ENCODE data around the gene GLRA3. TPM values are rescaled to one million over a fixed set of nuclear protein-coding genes. Genes with fewer than 3 reads are reported as not detected.

GLRA3 gene
- total RNA-seq, 1 donor, result not detected

DNA sequence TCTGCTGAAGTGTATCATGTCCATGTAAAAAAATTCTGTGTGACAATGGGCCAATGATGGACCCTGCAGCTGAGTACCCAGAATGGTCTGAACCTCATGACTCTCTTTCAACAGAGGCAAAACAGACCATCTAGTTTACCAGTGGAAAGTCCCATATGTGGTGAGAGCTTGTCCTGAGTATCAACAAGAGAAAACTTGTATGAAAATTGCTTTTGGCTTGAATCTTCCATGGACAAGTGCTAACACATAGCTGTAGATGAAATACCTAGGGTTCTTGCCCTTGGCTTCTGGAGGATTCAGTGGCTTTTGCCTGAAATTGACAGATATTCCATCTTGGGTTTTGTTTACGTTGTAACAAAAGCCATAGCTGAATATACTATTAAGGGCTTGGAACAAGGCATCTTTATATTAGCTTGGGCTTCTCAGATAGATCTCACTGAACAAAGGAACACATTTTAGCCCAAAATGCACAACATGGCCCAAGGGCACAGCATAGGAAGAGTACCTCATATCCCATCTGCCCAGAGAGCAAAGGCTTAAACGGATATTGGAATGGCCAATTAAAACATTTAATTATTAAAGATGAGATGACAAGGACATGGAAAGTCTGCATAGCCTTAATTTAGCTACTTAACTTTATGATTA is 178.2 kb downstream of the GLRA3 start:
- Histone ChIP-seq H3K27ac (ENCODE audit: low read depth, low read length) (no peak overlapping the region), H3K27me3 (ENCODE audit: insufficient read depth, low read length) (no peaks in the 10 kb centered on the region), H3K4me2 (ENCODE audit: insufficient read depth, low read length) (no peak overlapping the region), H3K79me2 (ENCODE audit: insufficient read depth, low read length) (no peaks in the 10 kb centered on the region), H3K9me3 (ENCODE audit: low read depth, low read length) (no peaks in the 10 kb centered on the region), H3K4me3 (ENCODE audit: insufficient read depth, low read length) (no peak overlapping the region), H3K4me1 (ENCODE audit: insufficient read depth, low read length) (no peaks in the 10 kb centered on the region), H3K36me3 (ENCODE audit: insufficient read depth, low read length) (no peaks in the 10 kb centered on the region), H2AFZ (ENCODE audit: low read length) (no peak overlapping the region), H4K20me1 (ENCODE audit: insufficient read depth, low read length) (no peaks in the 10 kb centered on the region)
- no peak for DNase-seq (ENCODE audit: insufficient read length, low spot score, missing footprints)
- TF ChIP-seq, protein P1, sequence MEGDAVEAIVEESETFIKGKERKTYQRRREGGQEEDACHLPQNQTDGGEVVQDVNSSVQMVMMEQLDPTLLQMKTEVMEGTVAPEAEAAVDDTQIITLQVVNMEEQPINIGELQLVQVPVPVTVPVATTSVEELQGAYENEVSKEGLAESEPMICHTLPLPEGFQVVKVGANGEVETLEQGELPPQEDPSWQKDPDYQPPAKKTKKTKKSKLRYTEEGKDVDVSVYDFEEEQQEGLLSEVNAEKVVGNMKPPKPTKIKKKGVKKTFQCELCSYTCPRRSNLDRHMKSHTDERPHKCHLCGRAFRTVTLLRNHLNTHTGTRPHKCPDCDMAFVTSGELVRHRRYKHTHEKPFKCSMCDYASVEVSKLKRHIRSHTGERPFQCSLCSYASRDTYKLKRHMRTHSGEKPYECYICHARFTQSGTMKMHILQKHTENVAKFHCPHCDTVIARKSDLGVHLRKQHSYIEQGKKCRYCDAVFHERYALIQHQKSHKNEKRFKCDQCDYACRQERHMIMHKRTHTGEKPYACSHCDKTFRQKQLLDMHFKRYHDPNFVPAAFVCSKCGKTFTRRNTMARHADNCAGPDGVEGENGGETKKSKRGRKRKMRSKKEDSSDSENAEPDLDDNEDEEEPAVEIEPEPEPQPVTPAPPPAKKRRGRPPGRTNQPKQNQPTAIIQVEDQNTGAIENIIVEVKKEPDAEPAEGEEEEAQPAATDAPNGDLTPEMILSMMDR (IDR thresholded peaks at IDR 0.05; ENCODE audit: extremely low read depth, low read depth, low read length), result no peak

DNA sequence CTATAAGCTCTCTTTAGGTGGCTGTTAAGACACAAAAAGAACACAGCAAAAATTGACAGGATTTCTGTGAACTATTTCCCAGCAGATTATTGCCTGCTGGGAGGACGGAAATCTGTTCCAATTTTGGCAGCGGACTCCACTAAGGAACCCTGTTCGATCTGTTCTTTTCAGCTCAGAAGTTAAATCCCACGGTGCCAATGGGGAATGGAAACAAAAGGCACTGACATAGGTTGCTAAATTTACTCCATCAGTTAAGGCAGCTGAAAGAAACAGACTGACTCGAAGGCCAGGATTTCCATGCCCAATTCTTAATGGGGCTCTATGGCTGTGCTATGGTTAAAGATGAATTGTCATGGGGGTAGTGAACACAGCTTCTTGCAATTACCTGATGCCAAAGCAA is 180.2 kb downstream of the GLRA3 start:
- TF ChIP-seq, protein P1 (IDR thresholded peaks at IDR 0.05; ENCODE audit: extremely low read depth, low read depth, low read length), result no peak
- no peaks in the 10 kb centered on the region for H3K36me3 ChIP-seq (ENCODE audit: insufficient read depth, low read length)
- H4K20me1 ChIP-seq (ENCODE audit: insufficient read depth, low read length), result no peaks in the 10 kb centered on the region
- no peak overlapping the region for H3K4me2 ChIP-seq (ENCODE audit: insufficient read depth, low read length)
- no peak overlapping the region for H3K27ac ChIP-seq (ENCODE audit: low read depth, low read length)
- no peak overlapping the region for H2AFZ ChIP-seq (ENCODE audit: low read length)
- no peaks in the 10 kb centered on the region for H3K4me1 ChIP-seq (ENCODE audit: insufficient read depth, low read length)
- no peaks in the 10 kb centered on the region for H3K27me3 ChIP-seq (ENCODE audit: insufficient read depth, low read length)
- DNase-seq (ENCODE audit: insufficient read length, low spot score, missing footprints), result no peak
- H3K9me3 ChIP-seq (ENCODE audit: low read depth, low read length), result no peaks in the 10 kb centered on the region
- no peak overlapping the region for H3K4me3 ChIP-seq (ENCODE audit: insufficient read depth, low read length)
- H3K79me2 ChIP-seq (ENCODE audit: insufficient read depth, low read length), result no peaks in the 10 kb centered on the region

DNA sequence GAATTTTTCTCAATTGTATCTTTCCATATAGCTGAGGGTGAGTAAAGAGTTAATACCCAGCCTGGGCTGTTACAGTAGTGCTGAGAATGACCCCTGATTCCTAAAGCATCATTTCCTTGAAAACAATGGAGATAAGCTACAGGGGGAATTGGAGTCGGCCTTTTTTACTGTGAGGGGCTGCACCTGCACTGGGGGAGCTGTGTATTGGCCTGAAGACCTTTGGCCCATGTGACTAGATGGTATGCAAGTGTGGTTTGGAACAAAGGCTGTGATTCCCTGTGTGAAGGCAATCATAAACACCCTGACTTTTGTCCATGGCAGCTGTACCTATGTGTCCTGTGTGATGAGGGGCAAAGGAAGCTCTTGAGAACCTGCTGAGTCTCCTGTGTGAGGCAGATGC is 182.7 kb downstream of the GLRA3 start:
- no peaks in the 10 kb centered on the region for H3K27me3 ChIP-seq (ENCODE audit: insufficient read depth, low read length)
- no peaks in the 10 kb centered on the region for H3K79me2 ChIP-seq (ENCODE audit: insufficient read depth, low read length)
- H3K36me3 ChIP-seq (ENCODE audit: insufficient read depth, low read length), result no peaks in the 10 kb centered on the region
- H3K27ac ChIP-seq (ENCODE audit: low read depth, low read length), result no peak overlapping the region
- H3K4me1 ChIP-seq (ENCODE audit: insufficient read depth, low read length), result no peaks in the 10 kb centered on the region
- DNase-seq (ENCODE audit: insufficient read length, low spot score, missing footprints), result no peak
- no peaks in the 10 kb centered on the region for H4K20me1 ChIP-seq (ENCODE audit: insufficient read depth, low read length)
- TF ChIP-seq, protein P1 (IDR thresholded peaks at IDR 0.05; ENCODE audit: extremely low read depth, low read depth, low read length), result no peak
- no peaks in the 10 kb centered on the region for H3K9me3 ChIP-seq (ENCODE audit: low read depth, low read length)
- no peak overlapping the region for H3K4me2 ChIP-seq (ENCODE audit: insufficient read depth, low read length)
- no peak overlapping the region for H2AFZ ChIP-seq (ENCODE audit: low read length)
- H3K4me3 ChIP-seq (ENCODE audit: insufficient read depth, low read length), result no peak overlapping the region

DNA sequence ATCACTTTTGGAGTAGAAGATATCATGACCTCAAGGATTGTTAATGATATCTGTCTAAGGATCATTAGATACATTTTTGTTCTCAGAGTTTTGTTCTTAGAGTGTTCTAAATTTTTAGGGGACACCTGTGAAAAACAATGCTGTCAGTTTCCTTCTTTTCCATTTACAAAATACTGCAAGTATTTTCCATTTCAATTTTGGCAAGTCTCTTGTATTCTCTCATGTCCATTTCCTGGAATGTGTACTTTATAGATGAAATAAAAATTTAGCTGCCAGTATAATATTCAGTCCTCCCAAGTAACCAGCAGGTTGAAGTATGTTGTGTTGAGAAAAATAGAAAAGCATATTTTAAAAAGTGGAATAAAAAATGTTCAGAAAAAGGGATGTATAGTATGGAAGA is 188.9 kb downstream of the GLRA3 start:
- no peaks in the 10 kb centered on the region for H3K9me3 ChIP-seq (ENCODE audit: low read depth, low read length)
- H3K4me1 ChIP-seq (ENCODE audit: insufficient read depth, low read length), result no peaks in the 10 kb centered on the region
- no peak overlapping the region for H2AFZ ChIP-seq (ENCODE audit: low read length)
- no peak overlapping the region for H3K4me3 ChIP-seq (ENCODE audit: insufficient read depth, low read length)
- no peak overlapping the region for H3K27ac ChIP-seq (ENCODE audit: low read depth, low read length)
- no peaks in the 10 kb centered on the region for H4K20me1 ChIP-seq (ENCODE audit: insufficient read depth, low read length)
- TF ChIP-seq, protein P1 (IDR thresholded peaks at IDR 0.05; ENCODE audit: extremely low read depth, low read depth, low read length), result no peak
- H3K36me3 ChIP-seq (ENCODE audit: insufficient read depth, low read length), result no peaks in the 10 kb centered on the region
- no peak for DNase-seq (ENCODE audit: insufficient read length, low spot score, missing footprints)
- H3K4me2 ChIP-seq (ENCODE audit: insufficient read depth, low read length), result no peak overlapping the region
- H3K79me2 ChIP-seq (ENCODE audit: insufficient read depth, low read length), result no peaks in the 10 kb centered on the region
- no peaks in the 10 kb centered on the region for H3K27me3 ChIP-seq (ENCODE audit: insufficient read depth, low read length)
